Iris pigment epithelial cell (primary cell): ENCODE data around the gene BMPR1A.
A peak's percentile ranks its signal among the peaks of the same experiment; 100 is the strongest.

Experiments
- DNase-seq: peaks from one replicate; pipeline ENCODE4 v3.0.0-alpha.2; 2011; ENCODE audit warnings: low read depth

BMPR1A gene

DNA sequence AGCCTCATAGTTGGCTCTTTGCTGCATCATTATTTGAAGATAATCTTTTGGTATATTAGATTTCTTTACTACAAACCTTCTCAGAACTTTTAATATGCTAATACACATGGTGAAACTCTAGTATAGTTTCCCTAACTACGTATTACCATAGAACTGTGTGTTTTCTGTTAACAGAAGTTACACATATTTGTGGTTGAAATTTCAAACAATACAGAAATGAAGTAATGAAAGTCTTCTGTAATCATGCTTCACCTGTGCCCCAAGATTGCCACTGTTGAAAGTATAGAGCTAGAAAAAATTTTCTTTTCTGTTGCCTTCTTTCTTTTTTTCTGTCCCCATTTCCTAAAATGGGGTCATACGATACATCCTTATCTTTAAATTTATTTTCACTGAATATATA is 9.1 kb downstream of the BMPR1A start:
- DNase-seq: peak; percentile 54

DNA sequence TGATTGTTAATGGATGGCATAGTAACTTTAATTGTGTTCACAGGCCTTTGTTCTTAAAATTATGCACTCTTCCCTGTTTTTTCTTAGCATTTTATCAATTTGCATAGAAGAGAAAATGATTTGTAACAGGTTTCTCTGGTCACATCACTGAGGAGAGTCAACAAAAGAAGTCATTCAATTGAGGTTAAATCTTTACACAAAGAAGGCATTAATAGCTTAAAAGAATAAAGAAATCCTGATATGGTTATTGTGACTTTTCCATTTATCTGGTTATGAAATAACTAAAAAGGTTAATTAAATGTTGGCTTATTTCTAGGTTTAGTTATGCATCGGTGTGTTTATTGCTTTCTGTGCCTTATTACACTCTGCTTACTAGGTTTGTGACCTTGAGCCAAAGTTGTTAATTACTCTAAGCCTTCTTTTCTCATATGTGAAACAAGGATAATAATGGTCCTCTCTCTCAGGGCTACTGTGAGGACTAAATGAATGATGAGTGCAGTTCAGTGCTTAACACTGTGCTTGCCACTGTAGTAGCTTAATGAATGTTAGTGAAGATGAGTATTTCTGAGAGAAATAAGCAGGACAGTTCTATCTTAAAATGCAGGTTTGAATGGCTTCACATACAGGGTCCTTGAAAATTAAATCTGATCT is 12.1 kb downstream of the BMPR1A start:
- no peak for DNase-seq

DNA sequence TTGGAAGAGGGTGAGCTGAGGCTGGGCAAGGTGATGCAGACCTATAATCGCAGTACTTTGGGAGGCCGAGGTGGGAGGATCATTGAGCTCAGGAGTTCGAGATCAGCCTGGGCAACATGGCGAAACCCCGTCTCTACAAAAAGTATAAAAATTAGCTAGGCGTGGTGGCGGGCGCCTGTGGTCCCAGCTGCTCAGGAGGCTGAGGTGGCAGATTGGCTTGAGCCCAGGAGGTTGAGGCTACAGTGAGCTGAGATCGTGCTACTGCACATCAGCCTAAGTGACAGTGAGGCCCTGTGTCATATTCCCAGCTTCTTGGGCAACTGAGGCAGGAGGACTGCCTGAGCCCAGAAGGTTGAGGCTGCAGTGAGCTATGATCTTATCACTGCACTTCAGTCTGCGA is 13.6 kb downstream of the BMPR1A start:
- no peak for DNase-seq

DNA sequence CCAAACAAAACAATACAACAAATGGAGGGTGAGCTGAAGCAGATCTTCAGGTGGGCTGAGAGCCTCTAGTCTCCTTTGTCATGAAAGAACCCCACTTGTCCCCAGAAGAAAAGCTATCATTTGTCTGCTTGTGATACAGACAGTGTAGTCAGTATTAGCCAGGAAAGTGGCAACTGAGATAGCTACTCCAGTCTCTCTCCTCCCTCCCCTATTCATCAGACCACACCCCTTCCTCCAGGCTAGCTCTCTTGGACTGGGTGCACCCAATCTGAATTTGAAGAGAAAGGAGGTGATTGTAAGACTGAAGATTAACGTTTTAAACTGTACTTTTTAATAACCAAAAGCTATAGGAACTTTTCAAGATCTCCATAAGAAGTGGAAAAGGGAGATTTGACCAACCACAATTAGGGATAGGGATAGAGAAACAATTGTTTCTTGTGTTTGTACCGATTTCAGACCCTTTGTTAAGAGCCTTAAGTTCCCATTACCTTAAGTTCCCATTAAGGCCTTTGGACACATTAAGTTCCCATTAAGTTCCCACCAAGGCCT is 14.1 kb downstream of the BMPR1A start:
- no peak for DNase-seq

DNA sequence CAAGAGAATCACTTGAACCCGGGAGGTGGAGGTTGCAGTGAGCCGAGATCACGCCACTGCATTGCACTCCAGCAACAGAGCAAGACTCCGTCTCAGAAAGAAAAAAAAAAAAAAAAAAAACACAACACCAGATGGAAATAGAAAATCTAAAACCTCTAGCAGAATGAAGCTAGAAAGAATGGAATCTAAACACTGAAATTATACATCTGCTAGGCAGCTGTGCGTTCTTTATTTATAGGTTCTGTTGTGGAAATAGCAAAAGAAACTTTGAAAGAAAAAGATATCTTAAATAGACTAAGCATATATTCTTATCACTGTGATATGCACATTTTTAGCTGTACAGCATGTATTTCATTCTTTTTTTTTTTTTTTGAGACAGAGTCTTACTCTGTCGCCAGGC is 17.1 kb downstream of the BMPR1A start:
- no peak for DNase-seq

DNA sequence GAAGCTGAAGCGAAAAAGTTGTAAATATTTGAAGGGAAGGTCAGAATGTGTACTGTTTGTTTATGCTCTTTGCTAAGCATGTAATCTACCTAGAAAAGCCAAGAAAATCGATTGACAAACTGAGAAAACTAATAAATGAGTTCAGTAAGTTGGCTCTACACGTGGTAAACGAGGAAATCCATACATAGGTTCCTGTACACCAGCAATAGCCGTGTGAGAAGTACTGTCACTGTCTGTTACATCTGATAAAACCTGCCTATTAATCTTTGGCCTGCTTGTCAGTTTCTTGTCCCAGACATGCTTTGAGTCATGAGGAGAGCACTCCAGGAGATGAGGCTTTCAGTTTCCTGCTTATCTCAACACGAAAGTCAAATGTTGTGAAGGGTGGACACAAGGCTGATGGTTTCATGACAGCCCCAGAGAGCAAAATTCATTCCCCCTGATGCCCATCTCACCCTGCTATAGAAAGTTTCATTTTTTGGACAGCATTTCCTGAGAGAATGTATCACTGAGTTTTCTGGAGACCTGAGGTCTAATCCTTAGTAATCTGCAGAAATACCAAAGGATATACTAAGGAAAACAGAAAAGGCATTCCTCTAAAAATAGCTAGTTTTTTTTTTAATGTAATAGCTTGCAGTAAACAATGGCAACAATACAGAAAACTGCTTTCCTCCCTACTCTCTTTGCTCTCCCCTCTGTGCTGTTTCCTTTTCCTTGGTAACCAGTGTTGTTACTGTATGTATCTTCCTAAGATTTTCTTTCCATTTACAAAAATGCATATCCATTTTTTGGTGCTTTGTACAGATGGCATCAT is 18.8 kb downstream of the BMPR1A start:
- DNase-seq: peak; percentile 76

DNA sequence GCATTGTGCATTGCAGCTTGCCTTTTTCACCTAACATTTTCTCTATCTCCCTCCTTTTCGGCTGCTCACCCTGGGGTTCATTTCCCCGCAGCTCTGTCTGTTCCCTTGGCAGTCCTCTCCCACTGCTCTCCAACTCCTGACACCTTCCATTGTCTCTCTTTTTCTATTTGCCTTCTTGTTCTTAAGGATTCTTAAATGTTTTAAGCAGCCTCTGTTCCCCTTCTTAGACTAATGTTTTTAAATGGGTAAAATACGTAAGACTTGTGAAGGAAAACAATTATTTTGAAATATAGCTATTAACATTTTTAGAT is 19.4 kb downstream of the BMPR1A start:
- no peak for DNase-seq

DNA sequence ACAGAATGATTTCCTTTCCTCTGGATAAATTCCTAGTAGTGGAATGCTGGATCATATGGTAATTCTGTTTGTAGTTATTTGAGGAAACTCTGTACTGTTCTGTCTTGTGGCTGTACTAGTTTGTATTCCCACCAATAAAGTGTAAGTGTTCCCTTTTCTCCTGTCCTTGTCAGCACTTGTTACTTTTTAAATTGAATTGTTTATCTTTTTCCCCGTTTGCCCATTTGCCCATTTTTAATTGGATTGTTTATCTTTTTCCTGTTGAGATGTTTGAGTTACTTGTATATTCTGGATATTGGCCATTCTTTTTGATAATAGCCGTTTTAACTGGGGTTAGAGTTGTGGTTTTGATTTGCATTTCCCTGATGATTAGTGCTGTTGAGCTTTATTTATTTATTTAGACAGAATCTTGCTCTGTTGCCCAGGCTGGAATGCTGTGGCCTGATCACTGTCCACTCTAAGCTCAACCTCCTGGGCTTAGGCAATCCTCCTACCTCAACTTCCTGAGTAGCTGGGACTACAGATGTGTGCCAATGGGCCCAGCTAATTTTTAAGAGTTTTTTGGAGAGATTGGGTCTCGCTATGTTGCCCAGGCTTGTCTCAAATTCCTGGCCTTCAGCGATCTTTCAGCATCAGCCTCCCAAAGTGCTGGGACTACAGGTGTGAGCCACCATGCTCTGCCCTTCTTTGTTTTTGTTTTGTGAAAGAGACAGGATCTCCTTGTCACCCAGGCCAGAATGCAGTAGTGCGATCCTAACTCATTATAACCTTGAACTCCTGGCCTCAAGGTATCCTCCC is 23.0 kb downstream of the BMPR1A start:
- DNase-seq: peak; percentile 69

DNA sequence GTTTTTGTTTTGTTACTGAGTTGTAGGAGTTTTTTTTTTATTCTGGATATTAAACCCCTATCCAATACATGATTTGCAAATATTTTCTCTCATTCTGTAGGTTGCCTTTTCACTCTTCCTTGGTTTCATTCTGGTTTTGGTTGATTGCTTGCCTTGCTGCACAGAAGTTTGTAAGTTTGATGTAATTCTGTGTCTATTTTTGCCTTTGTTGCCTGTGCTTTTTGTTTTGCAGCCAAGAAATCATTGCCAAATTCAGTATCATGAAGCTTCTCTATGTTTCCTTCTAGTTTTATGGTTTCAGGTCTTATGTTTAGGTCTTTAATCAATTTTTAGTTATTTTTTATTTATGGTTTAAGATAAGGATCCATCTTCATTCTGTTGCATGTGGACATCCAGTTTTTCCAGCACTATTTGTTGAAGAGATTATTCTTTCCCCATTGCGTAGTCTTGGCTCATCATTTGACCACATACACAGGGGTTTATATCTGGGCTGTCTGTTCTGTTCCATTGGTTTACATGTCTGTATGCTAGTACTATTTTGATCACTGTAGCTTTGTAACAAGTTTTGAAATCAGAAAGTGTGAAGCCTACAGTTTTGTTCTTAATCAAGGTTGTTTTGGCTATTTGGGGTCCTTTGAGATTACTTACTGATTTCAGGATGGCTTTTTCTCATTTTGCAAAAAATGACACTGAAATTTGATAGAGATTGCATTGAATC is 26.4 kb downstream of the BMPR1A start:
- peak; percentile 57 for DNase-seq

DNA sequence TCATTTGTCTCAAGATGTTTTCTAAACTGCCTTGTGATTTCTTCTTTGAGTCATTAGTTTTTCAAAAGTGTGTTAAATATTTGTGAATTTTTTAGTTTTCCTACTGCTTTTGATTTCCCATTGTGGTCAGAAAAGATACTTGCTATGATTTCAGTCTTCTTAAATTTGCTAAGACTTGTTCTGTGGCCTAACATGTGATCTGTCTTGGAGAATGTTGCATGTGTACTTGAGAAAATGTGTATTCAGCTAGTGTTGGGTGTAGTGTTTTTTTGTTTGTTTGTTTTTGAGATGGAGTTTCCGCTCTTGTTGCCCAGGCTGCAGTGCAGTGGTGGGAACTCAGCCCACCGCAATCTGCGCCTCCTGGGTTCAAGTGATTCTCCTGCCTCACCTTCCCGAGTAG is 28.6 kb downstream of the BMPR1A start:
- peak; percentile 51 for DNase-seq

DNA sequence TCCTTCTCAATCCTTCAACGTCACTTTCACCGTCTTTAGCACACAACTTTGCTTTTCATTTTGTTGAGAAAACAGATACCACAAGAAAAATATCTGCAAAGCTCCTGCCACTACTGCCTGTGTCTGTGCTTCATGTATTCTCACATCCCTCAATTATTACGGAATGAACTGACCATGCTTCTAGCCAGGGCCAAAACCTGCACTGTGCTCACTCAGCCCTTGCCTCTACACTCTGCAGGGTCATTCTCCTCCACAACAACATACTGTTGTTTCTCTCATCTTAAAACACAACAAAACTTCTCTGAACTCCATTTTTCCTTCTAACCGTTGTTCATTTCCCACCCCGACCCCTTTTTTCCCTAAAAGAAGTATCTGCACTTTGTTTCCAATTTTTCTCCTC is 29.5 kb downstream of the BMPR1A start:
- peak; percentile 19 for DNase-seq

DNA sequence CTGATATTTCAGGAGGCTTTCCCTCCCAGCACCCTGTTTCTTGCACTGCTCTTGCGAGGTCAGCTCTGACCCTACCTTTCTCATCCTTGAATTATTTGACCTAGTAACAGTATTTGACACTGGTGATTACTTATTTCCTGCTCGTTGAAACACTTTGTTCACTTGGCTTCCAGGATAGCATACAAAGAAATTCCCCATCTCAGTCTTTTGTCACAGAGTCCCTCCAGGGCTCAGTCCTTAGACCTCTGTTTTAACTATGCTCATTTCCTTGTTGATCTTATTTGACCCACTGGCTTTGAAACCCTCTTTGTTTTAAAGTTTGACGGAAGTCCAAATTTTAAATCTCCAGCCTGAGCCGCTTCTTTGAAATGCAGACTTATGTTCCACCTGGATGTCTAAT is 29.9 kb downstream of the BMPR1A start:
- peak; percentile 14 for DNase-seq

DNA sequence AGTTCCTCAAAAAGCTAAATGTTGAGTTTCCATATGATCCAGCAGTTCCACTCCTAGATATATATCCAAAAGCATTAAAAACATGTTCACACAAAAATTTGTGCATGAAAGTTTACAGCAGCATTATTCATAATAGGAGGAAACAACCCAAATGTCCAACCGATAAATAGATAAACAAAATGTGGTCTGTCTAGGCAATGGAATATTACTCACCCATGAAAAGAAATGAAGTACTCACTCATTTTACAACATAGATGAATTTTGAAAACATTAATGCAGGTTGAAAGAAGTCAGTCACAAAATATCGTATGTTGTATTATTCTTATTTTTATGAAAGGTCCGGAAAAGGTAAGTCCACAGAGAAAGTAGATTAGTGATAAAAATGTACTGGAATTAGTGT is 34.0 kb downstream of the BMPR1A start:
- no peak for DNase-seq

DNA sequence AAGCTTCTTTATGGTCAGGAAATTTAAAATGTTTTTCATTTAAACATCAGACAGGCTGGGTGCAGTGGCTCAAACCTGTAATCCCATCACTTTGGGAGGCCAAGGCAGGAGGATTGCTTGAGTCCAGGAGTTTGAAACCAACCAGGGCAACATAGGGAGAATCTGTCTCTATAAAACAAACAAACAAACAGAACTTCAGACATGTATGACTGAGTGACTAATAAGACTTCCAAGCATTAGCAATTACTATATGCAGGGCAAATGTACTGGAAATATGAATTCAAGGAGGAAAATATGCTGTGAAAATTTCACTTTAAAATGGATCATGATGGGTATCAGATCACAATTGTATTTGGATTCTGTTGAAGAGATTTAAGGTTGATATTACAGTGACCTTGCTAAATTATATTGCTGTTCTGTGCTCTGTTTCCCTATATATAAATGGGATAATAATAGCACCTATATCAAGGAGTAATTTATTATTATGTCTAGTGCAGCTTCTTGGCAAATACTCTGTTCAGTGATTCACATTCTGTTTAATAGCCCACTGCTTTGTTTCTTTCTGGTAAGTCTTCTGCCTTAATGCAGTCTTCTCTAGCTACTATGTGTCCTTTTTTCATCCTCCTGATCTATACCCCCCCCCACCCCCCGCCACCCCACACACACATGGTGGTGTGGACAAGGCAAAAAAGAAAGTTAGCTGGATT is 36.2 kb downstream of the BMPR1A start:
- DNase-seq: no peak

DNA sequence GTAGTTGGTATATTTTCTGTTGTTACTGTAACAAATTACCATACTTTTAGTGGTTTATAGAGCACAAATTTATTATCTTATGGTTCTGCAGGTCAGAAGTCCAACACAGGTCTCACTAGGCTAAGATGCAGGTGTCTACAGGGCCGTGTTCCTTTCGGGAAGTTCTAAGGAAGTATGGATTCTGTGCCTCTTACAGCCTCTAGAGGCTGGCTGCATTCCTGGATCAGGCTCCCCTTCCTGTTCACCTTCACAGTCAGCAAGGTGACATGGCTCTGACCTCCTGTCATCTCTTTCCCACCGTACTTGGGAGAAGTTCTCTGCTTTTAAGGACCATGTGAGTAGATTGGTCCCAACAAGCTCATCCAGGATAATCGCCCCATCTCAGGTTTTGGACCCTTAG is 37.3 kb downstream of the BMPR1A start:
- DNase-seq: no peak

DNA sequence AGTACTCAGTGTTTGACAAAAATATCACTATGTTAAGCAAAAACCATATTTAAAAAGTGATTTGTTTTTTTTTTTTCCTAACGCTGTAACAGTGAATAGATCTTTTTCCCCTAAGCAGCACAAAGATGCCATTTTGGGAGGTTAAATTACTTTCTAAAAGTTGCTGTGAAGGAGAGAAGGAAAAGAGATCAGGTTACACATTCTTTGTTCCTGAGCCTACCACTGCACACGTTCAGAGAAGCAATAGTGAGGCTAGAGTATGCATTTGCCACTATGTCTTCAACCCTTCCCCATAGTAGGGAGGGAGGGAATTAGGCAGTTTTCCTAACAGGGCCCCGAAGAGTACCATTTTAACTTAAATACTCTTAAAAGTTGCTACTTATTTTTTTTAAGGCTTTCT is 38.9 kb downstream of the BMPR1A start:
- peak; percentile 83 for DNase-seq

DNA sequence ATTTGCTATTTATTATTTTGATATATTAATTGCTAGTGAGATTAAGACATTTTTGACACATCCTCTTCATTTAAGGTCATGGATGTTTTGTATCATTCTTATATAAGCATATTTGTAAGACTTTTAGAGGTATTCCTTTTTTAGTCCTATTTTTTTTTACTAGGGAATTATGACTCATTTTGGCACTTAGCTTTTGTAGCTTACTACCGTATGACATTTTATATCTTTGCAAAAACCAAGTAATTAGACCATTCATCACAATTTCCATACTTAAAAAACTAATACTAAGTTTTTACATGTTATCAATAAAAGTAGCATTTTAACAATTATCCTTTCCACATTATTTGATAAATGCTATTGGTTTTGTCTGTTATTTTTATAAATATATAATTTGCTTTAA is 41.6 kb downstream of the BMPR1A start:
- peak; percentile 34 for DNase-seq

DNA sequence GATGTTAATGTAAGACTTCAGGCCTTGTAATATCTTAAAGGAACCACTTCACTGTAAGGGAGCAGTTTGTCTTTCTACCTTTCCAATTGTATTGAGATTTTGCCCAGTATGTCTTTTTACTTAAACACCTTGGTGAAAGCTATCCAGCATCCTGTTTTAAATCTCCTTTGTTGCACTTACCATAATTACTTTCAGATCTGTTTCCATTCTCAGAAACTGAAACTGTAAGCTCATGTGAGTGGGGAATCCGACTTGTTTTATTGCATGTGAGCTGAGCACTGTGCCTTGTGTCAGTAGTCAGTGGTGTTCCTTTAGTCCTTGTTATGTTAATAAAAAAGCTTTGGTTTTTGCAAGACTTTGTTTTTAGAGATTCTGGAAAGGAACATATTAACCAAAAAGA is 42.2 kb downstream of the BMPR1A start:
- peak; percentile 59 for DNase-seq

DNA sequence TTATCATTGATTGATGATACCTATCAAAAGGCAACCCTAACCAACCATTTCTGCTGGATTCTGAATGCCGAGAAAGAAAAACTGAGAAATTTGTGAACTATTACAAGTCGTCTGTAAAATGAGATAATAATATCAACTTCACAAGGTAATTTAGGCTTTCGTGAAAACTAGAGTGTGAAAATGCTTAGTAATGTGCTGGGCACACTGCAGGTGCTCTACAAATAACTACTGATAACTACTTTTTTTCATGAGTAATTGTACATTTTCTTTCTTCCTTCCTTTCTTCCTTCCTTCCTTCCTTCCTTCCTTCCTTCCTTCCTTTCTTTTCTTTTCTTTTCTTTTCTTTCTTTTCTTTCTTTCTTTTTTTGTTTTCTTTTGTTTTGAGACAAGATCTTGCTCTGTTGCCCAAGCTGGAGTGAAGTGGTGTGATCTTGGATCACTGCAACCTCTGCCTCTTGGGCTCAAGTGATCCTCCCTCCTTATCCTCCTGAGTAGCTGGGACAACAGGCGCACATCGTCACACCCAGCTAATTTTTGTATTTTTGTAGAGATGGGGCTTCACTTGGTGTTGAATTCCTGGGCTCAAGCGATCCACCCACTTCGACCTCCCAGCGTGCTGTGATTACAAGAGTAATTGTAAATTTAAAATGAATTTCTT is 42.9 kb downstream of the BMPR1A start:
- DNase-seq: no peak

DNA sequence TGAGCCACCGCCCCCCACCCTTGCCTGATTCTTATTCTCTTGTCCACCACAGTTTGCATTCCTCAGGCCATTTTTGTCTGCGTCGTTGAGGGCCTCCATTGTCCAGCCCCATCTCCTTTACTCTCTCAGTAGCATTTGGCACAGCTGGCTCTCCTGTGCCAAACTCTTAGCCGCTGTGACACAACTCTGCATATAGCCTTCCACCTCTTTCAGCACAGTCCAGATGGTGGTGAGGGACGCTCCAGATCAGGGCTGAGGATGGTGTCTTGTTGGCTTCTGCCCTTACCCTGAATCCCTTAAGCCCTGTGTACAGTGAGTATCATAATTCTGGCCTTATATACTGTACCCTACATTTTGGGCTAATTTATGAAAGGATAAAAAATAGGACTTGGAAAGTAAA is 45.6 kb downstream of the BMPR1A start:
- no peak for DNase-seq

DNA sequence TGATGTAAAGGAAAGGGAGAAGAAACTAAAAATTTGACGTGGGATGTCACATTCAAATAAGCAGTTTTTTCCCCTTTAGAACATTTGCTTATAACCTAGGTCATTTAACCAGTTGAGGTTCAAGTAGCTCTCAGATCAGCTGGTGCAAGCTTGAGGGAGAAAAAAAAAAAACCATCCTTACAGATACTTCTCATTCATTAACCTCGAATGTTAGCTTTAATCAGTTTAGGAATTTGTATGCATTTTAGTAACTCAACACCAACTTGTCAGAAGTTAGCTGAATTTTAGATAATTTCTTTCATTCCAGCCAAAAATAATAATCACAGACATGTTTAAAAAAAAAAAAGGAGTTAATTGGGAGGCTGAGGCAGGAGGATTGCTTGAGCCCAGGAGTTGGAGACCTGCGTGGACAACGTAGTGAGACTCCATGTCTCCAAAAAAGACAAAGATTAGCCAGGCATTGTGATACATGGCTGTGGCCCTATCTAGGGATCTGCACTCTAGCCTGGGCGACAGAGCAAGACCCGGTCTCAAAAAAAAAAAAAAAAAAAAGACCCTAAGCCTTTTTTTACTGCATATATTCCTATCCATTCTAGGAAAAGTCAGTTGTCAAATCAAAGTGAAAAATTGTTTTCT is 46.2 kb downstream of the BMPR1A start:
- DNase-seq: no peak
